HG03108 (cell line): ENCODE data around the gene BOC.

Experiments used
- ATAC-seq: cut with Tn5 transposase; IDR thresholded peaks from one replicate; pipeline ENCODE4 v1.9.1; 2021; ENCODE audit warnings: moderate library complexity; ENCODE audit not compliant: unreplicated experiment

The BOC gene

GRCh38 chr3:113185194-113185835 is 26.0 kb upstream of the BOC start:
- no peak for ATAC-seq

GRCh38 chr3:113186566-113186965 is 24.8 kb upstream of the BOC start:
- ATAC-seq, result no peak

DNA sequence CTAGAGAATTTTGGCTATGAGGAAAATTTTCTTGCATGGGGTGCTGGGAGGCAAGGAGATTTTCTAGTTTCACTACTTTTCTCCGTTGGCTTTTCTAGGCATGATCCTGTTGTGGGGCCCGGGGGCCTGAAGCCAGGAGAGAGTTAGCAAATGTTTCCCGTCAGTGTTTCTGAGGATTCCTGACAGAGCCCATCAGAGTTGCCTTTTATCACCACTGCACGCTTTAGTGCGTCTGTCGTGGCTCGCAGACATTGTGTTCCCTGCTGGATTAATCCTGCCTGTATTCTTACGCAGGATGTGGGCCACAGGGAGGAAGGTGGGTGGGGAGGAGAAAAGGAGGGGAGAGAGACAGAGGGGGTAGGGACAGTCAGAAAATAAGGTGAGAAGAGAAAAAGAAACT is 18.1 kb upstream of the BOC start:
- no peak for ATAC-seq

DNA sequence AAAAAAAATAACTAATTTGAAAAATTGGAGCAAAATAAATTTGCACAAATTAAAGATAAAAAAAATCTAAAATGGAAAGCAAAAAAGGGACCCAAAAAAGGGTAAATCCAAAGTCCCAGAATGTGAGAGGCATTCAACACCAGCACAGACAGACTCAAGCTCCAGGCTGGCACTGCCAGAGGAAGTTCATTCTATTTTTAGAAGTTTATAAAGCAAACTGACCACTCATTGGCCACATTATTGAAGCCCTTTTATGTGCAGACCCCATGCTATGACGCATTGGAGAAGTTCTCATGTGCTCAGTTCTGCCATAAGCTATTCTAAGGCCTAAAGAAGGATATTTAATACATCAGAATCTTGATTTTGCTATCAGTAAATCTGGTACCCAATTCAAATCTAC is 17.6 kb upstream of the BOC start:
- no peak for ATAC-seq

DNA sequence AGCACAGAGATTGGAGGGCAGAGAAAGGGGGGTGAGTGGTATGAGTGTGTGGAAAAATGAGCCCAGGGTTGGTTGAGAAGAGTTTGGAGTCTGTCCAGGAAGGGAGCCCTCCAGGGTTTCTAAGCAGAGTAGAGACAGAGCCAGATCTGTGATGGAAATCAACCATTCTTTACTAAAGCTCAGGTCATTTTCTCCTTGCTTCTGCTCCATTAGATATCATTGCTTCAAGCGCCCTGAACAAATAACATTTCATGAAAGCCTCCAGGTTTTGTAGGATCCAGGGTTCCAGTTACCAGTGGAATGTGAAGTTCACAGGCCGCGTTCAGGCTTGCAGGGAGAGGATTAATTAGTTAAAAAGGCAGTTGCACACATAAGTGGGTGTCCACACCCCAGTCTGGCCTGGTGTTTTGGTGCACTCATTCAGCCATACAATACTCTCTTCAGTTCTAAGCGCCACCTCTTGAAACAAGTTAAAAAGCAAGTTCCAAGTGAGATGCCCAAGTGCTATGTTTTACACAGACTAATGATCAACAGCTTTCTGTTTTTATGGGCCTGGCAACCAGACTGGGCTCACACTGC is 16.4 kb upstream of the BOC start:
- no peak for ATAC-seq

GRCh38 chr3:113200351-113200750 is 11.0 kb upstream of the BOC start:
- no peak for ATAC-seq

DNA sequence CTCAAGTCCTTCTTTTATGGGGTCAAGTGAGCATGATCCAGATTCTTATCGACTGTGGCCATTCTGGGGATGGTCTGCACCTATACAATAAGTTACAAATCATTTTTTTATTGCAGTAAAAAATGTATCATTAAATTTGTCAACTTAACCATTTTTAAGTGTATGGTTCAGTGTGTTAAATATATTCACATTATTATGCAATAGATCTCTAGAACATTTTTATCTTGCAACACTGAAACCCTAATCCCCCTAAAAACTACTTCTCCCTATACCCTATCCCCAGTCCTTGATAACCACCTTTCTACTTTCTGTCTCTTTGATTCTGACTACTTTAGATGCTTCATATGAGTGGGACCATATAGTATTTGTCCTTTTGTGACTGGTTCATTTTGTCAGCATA is 10.4 kb upstream of the BOC start:
- no peak for ATAC-seq

DNA sequence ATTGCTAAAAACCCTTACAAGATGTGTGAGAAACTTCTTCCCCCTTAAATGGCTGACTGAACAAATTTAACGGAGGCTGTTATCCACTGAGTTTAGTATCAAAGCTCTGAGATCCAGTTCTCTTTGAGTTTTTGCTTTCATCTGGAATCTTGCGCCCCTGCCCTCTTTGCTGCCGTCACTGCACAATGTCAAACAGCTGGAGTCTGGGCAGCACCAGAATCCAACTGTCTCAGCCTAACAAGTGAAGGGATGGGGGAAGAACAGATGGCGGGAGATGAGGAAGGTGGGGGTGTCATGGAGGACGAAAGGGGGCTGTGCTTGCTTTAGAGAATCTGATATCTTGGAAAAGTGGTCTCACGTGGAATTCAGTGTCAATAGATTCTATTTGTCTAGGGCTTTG is 7.0 kb upstream of the BOC start:
- no peak for ATAC-seq

GRCh38 chr3:113205481-113205880 is 5.9 kb upstream of the BOC start:
- ATAC-seq, result no peak

DNA sequence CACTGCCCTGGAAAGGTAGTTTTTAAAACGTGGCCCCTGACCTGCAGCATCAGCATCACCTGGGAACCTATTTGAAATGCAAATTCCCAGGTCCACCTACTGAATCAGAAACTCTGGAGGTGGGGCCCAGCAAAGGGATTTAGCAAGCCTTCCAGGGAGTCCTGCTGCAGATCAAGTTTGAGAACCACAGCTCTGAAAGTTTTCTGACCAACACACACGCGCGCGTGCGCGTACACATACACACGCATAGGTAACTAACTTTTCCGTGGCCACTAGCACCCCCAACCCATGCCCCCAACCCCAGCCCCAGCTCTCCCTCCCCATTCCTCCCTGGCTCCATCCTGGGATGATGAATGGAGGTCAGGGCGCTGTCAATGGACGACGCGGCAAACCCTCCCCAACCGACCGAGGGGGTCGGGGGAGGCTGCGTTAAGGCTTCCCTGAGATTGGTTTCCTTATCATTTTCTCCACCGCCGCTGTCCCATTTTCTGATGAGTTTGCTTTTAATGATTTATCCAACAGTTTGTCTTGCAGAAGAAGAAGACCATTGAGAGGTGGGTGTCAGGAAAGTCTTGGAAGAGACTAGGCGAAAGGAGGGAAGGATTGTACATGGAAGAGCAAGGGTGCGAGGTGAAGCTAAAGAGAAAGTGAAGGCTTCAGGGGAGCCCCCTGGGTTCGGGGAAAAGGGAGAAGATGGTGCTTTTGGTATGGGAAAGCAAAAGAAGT is 590 bp upstream of the BOC start:
- ATAC-seq, result no peak

DNA sequence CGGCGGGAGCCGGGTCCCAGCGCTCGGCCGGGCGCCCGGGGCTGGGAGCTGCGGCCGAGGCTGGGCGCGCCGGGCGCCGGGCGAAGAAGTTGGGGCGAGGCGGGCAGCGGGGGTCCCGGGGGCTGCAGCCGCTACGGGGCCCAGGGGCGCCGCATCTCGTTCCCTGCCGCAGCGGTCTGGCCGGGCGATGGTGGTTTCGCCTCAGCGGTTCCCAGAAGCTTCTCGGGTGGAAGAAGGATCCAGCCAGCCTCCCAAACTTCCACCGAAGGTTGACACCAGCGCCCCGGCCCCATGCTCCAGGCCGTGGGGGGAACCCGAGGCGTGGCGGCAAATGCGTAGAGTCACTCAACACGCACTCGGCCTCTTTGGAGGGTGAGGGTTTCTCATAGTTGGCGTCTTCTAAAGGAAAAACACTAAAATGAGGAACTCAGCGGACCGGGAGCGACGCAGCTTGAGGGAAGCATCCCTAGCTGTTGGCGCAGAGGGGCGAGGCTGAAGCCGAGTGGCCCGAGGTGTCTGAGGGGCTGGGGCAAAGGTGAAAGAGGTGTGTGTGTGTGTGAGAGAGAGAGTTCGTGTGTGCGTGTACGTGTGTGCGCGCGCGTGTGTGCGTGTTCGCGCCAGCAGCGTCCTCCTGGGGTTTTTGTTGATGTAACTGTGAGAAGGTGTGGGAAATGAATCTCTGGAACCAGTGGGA is 940 bp downstream of the BOC start:
- no peak for ATAC-seq

DNA sequence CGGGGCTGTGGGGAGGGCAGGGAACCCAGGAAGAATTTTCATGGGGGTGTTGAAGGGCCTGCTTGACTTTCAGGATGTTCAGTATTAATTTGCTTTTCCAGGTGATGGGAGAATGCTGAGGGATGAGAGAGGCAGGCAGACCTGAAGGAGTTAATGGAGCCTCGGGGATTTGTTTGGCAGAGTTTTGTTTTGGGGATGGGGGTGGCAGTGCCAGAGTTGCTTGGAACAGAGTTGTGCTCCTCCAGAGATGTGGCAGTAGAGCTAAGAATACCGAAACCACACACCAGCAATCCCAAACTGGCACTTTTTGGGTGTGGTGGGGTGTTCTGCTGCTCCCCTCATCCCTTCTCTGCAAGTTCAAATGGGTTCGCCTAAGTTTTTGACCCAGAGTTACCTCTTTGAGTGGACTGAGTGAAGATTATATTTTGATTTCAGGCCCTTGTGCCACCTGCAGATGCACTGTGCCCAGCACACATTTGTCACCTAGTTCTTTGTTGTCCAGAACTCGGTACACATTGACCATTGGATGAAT is 1.6 kb downstream of the BOC start:
- no peak for ATAC-seq

DNA sequence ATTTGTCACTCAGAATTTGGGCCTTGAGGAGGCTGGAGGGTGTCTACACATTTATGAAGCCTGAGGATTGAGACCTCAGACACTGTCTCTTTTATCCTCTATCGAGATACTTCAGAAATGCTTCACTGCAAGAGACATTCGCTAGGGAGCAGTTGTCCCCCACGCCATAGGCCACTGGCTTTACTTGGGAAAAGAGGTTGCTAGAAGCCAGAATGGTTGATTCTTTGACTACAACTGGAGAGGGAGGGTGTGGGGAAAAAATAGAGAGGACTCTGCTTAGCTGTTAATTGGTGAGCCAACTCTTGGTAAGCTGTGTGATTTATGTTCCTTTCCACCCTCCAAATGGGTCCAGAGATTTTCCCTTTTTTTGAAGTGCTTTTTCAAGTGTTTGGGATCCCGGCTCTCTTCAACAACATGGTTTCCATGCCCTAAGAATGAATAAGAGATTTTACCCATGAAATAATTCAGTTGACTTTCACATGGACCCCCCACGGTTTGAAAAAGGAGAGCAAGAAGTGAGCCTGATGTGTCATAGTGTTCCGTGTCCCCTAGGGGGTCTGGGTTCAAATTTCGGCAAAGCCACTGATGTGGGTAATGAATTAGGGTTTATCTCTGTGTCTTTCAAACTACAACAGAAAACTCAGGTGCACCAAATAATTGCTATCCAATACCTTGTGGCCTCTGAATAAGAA is 2.7 kb downstream of the BOC start:
- no peak for ATAC-seq

- no peak for ATAC-seq
Observed at GRCh38 chr3:113214917-113215595, 3.7 kb downstream of the BOC start.

DNA sequence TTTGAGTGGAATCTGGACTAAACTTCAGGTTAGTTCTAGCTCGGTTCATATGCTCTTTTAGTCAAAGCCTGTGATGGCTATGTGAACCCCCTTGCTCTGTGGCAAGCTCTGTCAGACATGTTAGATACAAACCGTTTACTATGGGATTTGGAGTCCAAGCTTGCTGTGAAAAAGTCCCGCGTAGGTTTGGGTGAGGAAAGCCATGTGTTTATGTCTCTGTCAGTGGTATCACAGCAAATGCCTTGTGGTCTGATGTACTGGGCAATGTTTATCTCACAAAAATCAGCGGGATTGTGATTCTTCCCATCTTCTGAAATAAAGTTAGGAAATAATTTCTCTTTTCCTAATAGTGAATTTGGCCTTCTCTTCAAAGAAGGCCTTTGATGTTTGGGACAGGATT is 5.0 kb downstream of the BOC start:
- no peak for ATAC-seq

GRCh38 chr3:113218011-113218680 is 6.8 kb downstream of the BOC start:
- no peak for ATAC-seq

- ATAC-seq, result no peak
Observed at GRCh38 chr3:113218681-113219045, 7.3 kb downstream of the BOC start.

DNA sequence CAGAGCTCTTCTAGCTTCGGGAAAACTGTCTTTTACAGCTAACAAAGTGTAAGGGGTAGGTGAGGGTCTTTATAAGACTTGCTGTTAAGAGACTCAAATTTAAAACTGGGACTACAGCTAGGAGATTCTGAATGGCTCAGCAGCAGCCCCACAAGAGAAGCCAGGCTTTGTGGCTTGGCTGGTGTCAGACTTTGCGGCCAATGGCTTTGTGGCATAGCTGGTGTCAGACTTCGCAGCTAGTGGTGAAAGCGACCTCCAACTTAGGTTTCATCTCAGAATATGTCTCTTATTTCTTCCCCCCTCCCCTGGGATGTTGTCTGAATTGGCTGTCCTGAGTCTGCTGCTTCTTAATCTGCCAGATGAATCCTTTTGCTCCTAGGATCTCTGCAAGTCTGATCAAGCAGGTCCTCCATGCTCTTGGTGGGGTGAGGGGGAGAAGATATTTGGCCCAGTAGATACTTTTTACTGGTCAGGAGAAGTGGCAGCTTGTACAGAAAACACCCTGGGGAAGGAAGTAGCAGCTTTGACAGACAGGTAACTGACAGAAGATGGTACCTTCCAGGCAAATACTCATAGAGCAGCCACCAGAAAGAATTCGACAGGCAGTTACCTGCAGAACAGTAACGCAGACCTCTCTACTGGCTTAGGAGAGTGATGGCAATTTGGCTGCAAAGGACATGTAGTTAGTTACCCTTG is 8.4 kb downstream of the BOC start:
- ATAC-seq, result no peak

- no peak for ATAC-seq
Observed at GRCh38 chr3:113220721-113221120, 9.4 kb downstream of the BOC start.
